KOPT-K1 (cell line): ENCODE data around the gene DNAH3.
"Not testable (repeated sequence)": the region's sequence is repeated elsewhere in the genome, so short reads cannot be mapped to it uniquely, and the experiment has no call there.

Experiments
- H3K27ac ChIP-seq: fragments of 200-600 bp; sonication (generic); 2 replicates; pipeline ENCODE4 v1.5.1; 2016; ENCODE audit warnings: antibody characterized with exemption, mild to moderate bottlenecking, low read depth, low read length; ENCODE audit not compliant: poor library complexity, severe bottlenecking
- H3K36me3 ChIP-seq: fragments of 200-600 bp; sonication (generic); 2 replicates; pipeline ENCODE4 v1.5.1; 2017; ENCODE audit warnings: antibody characterized with exemption, mild to moderate bottlenecking, low read length, moderate library complexity; ENCODE audit not compliant: insufficient read depth
- H3K9me3 ChIP-seq: fragments of 200-600 bp; sonication (generic); 2 replicates; pipeline ENCODE4 v1.5.1; 2017; ENCODE audit warnings: antibody characterized with exemption, low read length, mild to moderate bottlenecking; ENCODE audit not compliant: insufficient read depth, poor library complexity, severe bottlenecking

Gene DNAH3

GRCh38 chr16:21150375-21151001, at the start of gene DNAH3:
DNAH3 (minus strand) TSS chr16:21150846; CDS start chr16:21150319, 527 bp downstream.
- Histone ChIP-seq H3K27ac (no peak within 1 kb of the TSS), H3K9me3 (no peaks in the 10 kb centered on the region), H3K36me3 (no peaks in the 10 kb centered on the region)

- no peak overlapping the region for H3K27ac ChIP-seq
- H3K36me3 ChIP-seq, result no peaks in the 10 kb centered on the region
- no peaks in the 10 kb centered on the region for H3K9me3 ChIP-seq
Measured at GRCh38 chr16:21199607-21200218, 49.1 kb upstream of the DNAH3 start.

GRCh38 chr16:21197621-21198020, 47.0 kb upstream of the DNAH3 start:
- Histone ChIP-seq H3K36me3 (no peaks in the 10 kb centered on the region), H3K27ac (no peak overlapping the region), H3K9me3 (no peaks in the 10 kb centered on the region)

GRCh38 chr16:21197112-21197511, 46.5 kb upstream of the DNAH3 start:
- Histone ChIP-seq H3K27ac (no peak overlapping the region), H3K9me3 (peaks cover 1% of the 10 kb centered on the region), H3K36me3 (no peaks in the 10 kb centered on the region)

- not testable (repeated sequence) for H3K36me3 ChIP-seq, H3K27ac ChIP-seq, H3K9me3 ChIP-seq
Measured at GRCh38 chr16:21195330-21195729, 44.7 kb upstream of the DNAH3 start.

- H3K27ac ChIP-seq, result no peak overlapping the region
- H3K36me3 ChIP-seq, result no peaks in the 10 kb centered on the region
- peaks cover 12% of the 10 kb centered on the region for H3K9me3 ChIP-seq
Measured at GRCh38 chr16:21194771-21195301, 44.2 kb upstream of the DNAH3 start.

- H3K27ac ChIP-seq, result no peak overlapping the region
- H3K9me3 ChIP-seq, result peaks cover 12% of the 10 kb centered on the region
- no peaks in the 10 kb centered on the region for H3K36me3 ChIP-seq
Measured at GRCh38 chr16:21192991-21193390, 42.3 kb upstream of the DNAH3 start.

- no peak overlapping the region for H3K27ac ChIP-seq
- H3K9me3 ChIP-seq, result peaks cover 12% of the 10 kb centered on the region
- no peaks in the 10 kb centered on the region for H3K36me3 ChIP-seq
Measured at GRCh38 chr16:21190599-21190998, 40.0 kb upstream of the DNAH3 start.

- Histone ChIP-seq H3K27ac (no peak overlapping the region), H3K36me3 (no peaks in the 10 kb centered on the region), H3K9me3 (peaks cover 12% of the 10 kb centered on the region)
Measured at GRCh38 chr16:21190013-21190412, 39.4 kb upstream of the DNAH3 start.

GRCh38 chr16:21189311-21189710, 38.7 kb upstream of the DNAH3 start:
- H3K36me3 ChIP-seq, result no peaks in the 10 kb centered on the region
- peaks cover 12% of the 10 kb centered on the region for H3K9me3 ChIP-seq
- no peak overlapping the region for H3K27ac ChIP-seq

GRCh38 chr16:21186326-21186691, 35.7 kb upstream of the DNAH3 start:
- Histone ChIP-seq H3K36me3 (no peaks in the 10 kb centered on the region), H3K9me3 (peaks cover 12% of the 10 kb centered on the region), H3K27ac (no peak overlapping the region)

GRCh38 chr16:21185659-21186325, 35.1 kb upstream of the DNAH3 start:
- Histone ChIP-seq H3K27ac (no peak overlapping the region), H3K36me3 (no peaks in the 10 kb centered on the region; the same call in 1 of the 2 replicates), H3K9me3 (peaks cover 13% of the 10 kb centered on the region)

- Histone ChIP-seq H3K36me3 (peaks cover 3% of the 10 kb centered on the region; the same call in 1 of the 2 replicates), H3K9me3 (peaks cover 5% of the 10 kb centered on the region), H3K27ac (no peak overlapping the region)
Measured at GRCh38 chr16:21184834-21185233, 34.2 kb upstream of the DNAH3 start.

GRCh38 chr16:21183995-21184394, 33.3 kb upstream of the DNAH3 start:
- no peak overlapping the region for H3K27ac ChIP-seq
- peaks cover 11% of the 10 kb centered on the region for H3K9me3 ChIP-seq
- H3K36me3 ChIP-seq, result peaks cover 11% of the 10 kb centered on the region

GRCh38 chr16:21179983-21180365, 29.3 kb upstream of the DNAH3 start:
- Histone ChIP-seq H3K36me3 (peaks cover 18% of the 10 kb centered on the region), H3K27ac (no peak overlapping the region), H3K9me3 (peaks cover 18% of the 10 kb centered on the region)
